Measurements from ENCODE around the gene SDK1.
A peak's percentile ranks its signal among the peaks of the same experiment; 100 is the strongest.

The SDK1 gene

GRCh38 chr7:3639253-3639652 lies 338.2 kb downstream of the SDK1 start:
- TF ChIP-seq GATA1 (IDR thresholded peaks at IDR 0.05; ENCODE audit: low read depth, low read length), result no peak
- no peak for TF ChIP-seq POLR2A (IDR thresholded peaks at IDR 0.05; ENCODE audit: low read length)
- DNase-seq, result no peak

GRCh38 chr7:3641582-3641981 lies 340.5 kb downstream of the SDK1 start:
- no peak for DNase-seq
- TF ChIP-seq GATA1 (IDR thresholded peaks at IDR 0.05; ENCODE audit: low read depth, low read length) (no peak), POLR2A (IDR thresholded peaks at IDR 0.05; ENCODE audit: low read length) (no peak)

DNA sequence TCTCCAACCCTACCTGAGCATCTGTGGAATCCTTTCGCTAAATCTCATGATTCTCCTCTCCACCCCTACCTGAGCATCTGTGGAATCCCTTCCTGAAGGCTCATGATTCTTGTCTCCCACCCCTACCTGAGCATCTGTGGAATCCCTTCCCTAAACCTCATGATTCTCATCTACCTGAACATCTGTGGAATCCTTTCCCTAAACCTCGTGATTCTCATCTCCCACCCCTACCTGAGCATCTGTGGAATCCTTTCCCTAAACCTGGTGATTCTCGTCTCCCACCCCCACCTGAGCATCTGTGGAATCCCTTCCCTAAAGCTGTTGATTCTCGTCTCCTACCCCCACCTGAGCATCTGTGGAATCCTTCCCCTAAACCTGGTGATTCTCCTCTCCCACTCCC lies 342.0 kb downstream of the SDK1 start:
- DNase-seq, result no peak
- no peak for TF ChIP-seq GATA1 (IDR thresholded peaks at IDR 0.05; ENCODE audit: low read depth, low read length)
- no peak for TF ChIP-seq POLR2A (IDR thresholded peaks at IDR 0.05; ENCODE audit: low read length)

- no peak for TF ChIP-seq POLR2A (IDR thresholded peaks at IDR 0.05; ENCODE audit: low read length)
- no peak for TF ChIP-seq GATA1 (IDR thresholded peaks at IDR 0.05; ENCODE audit: low read depth, low read length)
- no peak for DNase-seq
Measured at GRCh38 chr7:3648276-3648675, 347.2 kb downstream of the SDK1 start.

DNA sequence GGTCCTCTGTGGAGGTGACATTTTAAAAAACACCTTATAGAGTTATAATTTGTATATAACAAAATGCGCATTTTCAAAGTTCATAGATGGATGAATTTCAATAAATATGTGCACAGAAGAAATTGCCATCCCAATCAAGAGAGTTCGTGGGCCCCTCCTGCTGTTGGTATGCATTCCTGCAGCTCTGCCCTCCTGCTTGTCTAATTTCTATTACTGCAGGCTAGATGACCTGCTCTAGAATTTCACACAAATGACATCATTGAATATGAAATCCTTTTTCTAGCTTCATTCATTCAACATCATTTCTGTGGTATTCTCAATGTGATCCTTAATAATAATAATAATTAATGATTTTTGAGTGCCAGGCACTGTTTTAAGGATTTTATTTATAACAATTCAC lies 348.2 kb downstream of the SDK1 start:
- no peak for DNase-seq

DNA sequence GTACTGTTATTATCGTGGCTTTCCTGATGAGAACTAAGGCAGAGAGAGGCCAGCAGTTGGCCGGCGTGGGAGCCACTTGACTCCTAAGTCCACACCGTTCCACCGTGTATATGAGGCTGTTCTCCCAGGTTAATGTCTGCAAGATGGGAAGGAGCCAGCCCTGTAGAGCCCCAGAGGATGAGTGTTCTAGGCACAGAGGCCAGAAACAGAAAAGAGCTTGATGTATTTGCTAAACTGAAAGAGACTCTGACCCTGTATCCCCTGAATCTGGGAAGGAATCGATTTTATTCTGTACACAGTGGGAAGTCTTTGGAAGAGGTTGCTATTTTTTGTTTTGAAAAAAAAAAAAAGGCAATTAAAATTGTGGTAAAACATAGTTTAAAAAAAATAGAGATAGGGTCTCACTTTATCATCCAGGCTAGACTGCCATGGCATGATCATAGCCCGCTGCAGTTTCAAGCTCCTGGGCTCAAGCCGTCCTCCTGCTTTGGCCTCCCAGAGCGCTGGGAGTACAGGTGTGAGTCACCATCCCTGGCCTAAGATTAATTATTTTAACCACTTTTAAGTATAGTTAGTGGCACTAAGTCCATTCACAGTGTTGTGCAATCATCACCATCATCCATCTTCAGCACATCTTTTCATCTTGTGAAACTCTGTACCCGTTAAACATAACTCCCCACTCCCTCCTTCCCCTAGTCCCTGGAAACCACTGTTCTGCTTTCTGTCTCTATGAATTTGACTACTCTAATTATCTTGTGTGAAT lies 348.8 kb downstream of the SDK1 start:
- no peak for TF ChIP-seq POLR2A (IDR thresholded peaks at IDR 0.05; ENCODE audit: low read length)
- TF ChIP-seq GATA1 (IDR thresholded peaks at IDR 0.05; ENCODE audit: low read depth, low read length), result no peak
- no peak for DNase-seq

More for the DNA sequence above, 348.2 kb downstream of the SDK1 start:
- no peak for TF ChIP-seq GATA1 (IDR thresholded peaks at IDR 0.05; ENCODE audit: low read depth, low read length)
- TF ChIP-seq POLR2A (IDR thresholded peaks at IDR 0.05; ENCODE audit: low read length), result no peak

DNA sequence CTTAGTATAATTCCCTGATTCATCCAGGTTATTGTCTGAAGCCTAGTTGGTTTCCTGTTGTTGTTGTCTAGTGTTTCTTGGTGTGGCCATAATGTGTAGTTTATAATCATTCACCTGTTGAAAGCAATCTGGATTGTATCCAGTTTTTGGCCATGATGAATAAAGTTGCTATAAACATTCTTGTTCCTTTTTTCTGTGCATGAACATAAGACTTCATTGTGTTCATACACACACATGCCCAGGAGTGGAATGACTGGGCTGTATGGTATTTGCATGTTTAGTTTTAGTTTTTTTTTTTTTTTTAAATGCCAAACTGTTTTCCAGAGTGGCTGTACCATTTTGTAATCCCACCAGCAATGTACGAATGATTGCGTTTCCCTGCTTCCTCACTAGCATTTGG lies 349.8 kb downstream of the SDK1 start:
- no peak for TF ChIP-seq POLR2A (IDR thresholded peaks at IDR 0.05; ENCODE audit: low read length)
- TF ChIP-seq GATA1 (IDR thresholded peaks at IDR 0.05; ENCODE audit: low read depth, low read length), result no peak
- no peak for DNase-seq

DNA sequence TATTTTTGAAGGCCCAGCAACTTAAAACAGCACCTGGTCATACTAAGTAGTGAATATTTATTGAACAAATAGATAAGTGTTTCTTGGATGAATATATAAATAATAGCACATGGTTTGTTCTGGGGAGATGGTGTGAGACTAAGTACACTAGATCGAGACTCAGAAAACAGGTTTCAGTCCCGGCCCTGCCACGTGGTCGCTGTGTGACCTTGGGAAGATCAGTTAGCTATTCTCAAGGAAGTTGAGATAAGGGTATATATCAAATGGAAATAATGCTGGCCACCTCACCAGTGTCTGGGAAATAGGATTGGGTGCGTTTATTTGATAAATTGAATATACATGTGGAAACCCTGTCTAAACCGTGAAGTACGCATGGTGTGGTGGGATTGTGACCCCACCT lies 354.6 kb downstream of the SDK1 start:
- TF ChIP-seq GATA1 (IDR thresholded peaks at IDR 0.05; ENCODE audit: low read depth, low read length), result no peak
- no peak for TF ChIP-seq POLR2A (IDR thresholded peaks at IDR 0.05; ENCODE audit: low read length)

DNA sequence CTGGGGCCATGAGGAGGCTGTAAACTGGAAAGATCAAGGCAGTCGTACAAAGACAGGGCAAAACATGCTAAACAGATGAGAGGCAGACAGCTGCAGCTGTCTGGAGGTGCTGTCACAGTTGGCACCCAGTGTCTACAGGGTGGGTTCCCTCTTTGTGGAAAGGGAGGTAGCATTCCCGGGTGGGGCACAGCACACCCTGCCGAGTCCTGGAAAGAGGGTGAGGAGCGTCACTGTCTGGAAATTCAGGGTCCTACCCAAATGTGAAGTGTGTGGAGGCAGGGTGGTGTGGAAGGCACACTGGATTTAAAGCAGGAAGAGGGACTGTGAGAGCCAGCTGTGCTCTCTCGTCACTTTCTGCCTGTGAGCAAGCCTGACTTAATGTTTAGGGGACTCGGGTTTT lies 356.2 kb downstream of the SDK1 start:
- no peak for DNase-seq

More for the DNA sequence above, 354.6 kb downstream of the SDK1 start:
- DNase-seq, result no peak

GRCh38 chr7:3668743-3669142 lies 367.7 kb downstream of the SDK1 start:
- DNase-seq, result no peak
- TF ChIP-seq GATA1 (IDR thresholded peaks at IDR 0.05; ENCODE audit: low read depth, low read length) (no peak), POLR2A (IDR thresholded peaks at IDR 0.05; ENCODE audit: low read length) (no peak)

More for the DNA sequence above, 356.2 kb downstream of the SDK1 start:
- TF ChIP-seq POLR2A (IDR thresholded peaks at IDR 0.05; ENCODE audit: low read length) (no peak), GATA1 (IDR thresholded peaks at IDR 0.05; ENCODE audit: low read depth, low read length) (no peak)

DNA sequence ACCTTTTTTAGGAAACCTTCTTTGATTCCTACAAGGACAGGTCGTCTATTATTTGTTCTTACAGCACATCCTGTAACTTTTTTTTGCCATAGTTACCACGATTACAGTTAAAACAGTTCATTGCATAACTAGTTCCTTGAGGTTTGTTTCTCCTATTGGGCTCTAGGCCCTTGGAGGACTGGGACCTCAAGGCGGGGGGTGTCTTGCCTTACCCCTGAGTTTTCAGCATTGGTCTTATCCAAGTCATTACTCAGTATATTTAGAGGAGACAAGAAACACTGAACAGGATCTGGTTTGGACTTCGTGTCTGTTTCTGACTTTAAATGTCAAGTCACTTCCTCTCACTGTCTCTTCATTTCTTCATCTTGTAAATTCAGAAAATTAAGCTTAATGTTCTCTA lies 369.8 kb downstream of the SDK1 start:
- DNase-seq, result no peak
- no peak for TF ChIP-seq POLR2A (IDR thresholded peaks at IDR 0.05; ENCODE audit: low read length)
- no peak for TF ChIP-seq GATA1 (IDR thresholded peaks at IDR 0.05; ENCODE audit: low read depth, low read length)

- peak; percentile 8 to 47 for DNase-seq
- TF ChIP-seq GATA1 (IDR thresholded peaks at IDR 0.05; ENCODE audit: low read depth, low read length), result no peak
- no peak for TF ChIP-seq POLR2A (IDR thresholded peaks at IDR 0.05; ENCODE audit: low read length)
Measured at GRCh38 chr7:3673524-3673923, 372.5 kb downstream of the SDK1 start.

DNA sequence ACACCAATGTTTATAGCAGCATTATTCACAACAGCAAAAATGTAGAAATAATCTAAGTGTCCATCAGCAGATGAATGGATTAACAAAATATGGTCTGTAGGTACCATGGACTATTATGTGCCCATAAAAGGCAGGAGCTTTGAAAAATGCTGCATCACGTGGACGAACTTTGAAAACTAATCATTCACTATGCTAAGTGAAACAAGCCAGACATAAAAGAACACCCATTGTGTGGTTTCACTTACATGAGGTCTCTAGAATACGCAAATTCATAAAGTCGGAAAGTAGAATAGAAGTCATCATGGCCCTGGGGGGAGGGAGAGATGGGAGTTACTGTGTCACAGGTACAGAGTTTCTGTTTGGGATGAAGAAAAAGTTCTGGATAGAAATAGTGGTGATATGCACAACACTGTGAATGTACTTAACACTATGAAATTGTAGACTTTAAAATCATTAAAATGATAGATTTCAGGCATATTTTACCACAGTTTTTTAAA lies 377.3 kb downstream of the SDK1 start:
- TF ChIP-seq POLR2A (IDR thresholded peaks at IDR 0.05; ENCODE audit: low read length) (no peak), GATA1 (IDR thresholded peaks at IDR 0.05; ENCODE audit: low read depth, low read length) (no peak)

GRCh38 chr7:3682028-3682710 lies 381.1 kb downstream of the SDK1 start:
- no peak for TF ChIP-seq GATA1 (IDR thresholded peaks at IDR 0.05; ENCODE audit: low read depth, low read length)
- TF ChIP-seq POLR2A (IDR thresholded peaks at IDR 0.05; ENCODE audit: low read length), result no peak
- no peak for DNase-seq

More for the DNA sequence above, 377.3 kb downstream of the SDK1 start:
- DNase-seq, result no peak
